Erythroblast (primary cell): Measurements from ENCODE around the gene ATXN7L1.

Experiments
- GATA1 ChIP-seq: IDR thresholded peaks from 2 replicates; pipeline ENCODE4 v1.6.1; 2011; ENCODE audit warnings: low read depth, mild to moderate bottlenecking, control low read depth, low read length, moderate library complexity
- POLR2A ChIP-seq: IDR thresholded peaks from 2 replicates; pipeline ENCODE4 v1.6.1; 2011; ENCODE audit warnings: mild to moderate bottlenecking, low read length

- TF ChIP-seq POLR2A (no peak), GATA1 (no peak)
These were observed 4.4 kb upstream of the ATXN7L1 start for GRCh38 chr7:105880571-105881330.
